Stomach (tissue), 4 donors: ENCODE data around the gene TUBA3C.

Experiments
- CTCF ChIP-seq, 7 experiments: fragments of 450-650 bp in 4 of 7; fragments of 200-600 bp in 3 of 7; sonication (generic) in 3 of 7; IDR thresholded peaks; one replicate each; pipeline ENCODE4 v1.5.1; 2016 to 2019; ENCODE audit warnings: antibody characterized with exemption in 7 of 7, control low read depth in 2 of 7, mild to moderate bottlenecking in 1 of 7
- POLR2A ChIP-seq, 4 donors: fragments of 450-650 bp; IDR thresholded peaks; one replicate each; pipeline ENCODE4 v1.6.1; 2016; ENCODE audit warnings: antibody characterized with exemption in 4 of 4, control low read depth in 2 of 4, mild to moderate bottlenecking in 1 of 4, moderate library complexity in 1 of 4
- POLR2AphosphoS5 ChIP-seq, 3 donors: sonication (generic); formaldehyde crosslinking; IDR thresholded peaks; one replicate each; pipeline ENCODE4 v1.6.1; 2016; ENCODE audit warnings: antibody characterized with exemption in 3 of 3

DNA sequence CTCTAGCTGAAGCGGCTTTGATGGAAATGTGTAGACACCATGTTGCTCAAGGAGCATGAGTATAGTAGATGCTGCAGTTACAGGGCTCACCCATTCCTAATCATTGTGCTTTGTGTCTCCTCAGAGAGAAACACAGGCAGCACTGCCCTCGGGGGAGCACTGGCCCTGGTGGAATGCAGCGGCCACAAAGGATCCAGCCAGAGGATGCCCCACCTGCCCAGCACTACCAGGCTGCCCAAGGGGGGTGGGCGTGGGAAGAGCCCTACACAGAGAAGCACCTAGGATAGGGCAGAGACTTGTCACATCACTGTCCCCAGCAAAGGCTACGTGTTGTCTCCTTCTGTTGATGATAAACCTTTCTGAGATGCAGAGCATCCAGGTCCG lies 9.0 kb downstream of the TUBA3C start:
- no peak for TF ChIP-seq CTCF (IDR thresholded peaks at IDR 0.05)
- TF ChIP-seq POLR2A (IDR thresholded peaks at IDR 0.05), result no peak
- TF ChIP-seq POLR2AphosphoS5 (IDR thresholded peaks at IDR 0.05), result no peak
